HG02623 (cell line): ENCODE data around the gene MN1.

Experiments used
- ATAC-seq: cut with Tn5 transposase; IDR thresholded peaks from one replicate; pipeline ENCODE4 v1.9.1; 2021; ENCODE audit warnings: moderate library complexity; ENCODE audit not compliant: unreplicated experiment

Gene MN1

GRCh38 chr22:27786291-27786932 is 15.1 kb downstream of the MN1 start:
- no peak for ATAC-seq

- ATAC-seq, result no peak
Measured at GRCh38 chr22:27785831-27786230, 15.7 kb downstream of the MN1 start.

GRCh38 chr22:27784120-27784475 is 17.5 kb downstream of the MN1 start:
- ATAC-seq, result no peak

DNA sequence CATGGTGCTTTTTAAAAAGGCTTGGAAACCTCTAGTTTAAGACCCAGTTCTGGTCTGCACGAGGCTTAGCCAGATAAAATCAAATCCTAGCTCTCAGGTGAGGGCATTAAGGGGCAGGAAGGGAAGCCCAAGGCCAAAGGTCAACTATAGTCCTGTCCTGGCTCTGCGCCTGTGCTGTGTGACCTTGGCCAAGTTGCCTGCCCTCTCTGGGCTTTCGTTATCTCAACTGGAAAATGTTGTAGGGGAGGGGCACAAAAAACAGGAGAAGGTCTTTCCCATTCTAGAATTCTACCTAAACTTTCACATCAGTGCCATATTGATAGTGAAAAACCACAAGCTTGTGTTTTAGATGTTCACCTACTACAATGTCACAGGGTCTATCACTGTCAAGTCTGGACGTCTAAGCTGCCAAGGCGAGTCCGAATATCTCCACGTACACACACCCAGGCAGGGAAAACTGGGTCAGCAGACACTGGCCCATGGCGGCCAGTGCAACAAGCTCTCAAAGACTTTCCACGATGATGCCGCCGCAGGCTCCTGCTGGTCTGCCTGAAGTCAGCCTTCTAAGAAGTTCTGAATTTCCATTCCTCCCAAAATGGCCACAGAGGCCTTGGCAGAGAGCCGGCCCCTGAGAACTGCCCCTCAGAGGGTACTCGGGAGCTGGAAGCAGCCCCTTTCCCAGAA is 18.0 kb downstream of the MN1 start:
- no peak for ATAC-seq

DNA sequence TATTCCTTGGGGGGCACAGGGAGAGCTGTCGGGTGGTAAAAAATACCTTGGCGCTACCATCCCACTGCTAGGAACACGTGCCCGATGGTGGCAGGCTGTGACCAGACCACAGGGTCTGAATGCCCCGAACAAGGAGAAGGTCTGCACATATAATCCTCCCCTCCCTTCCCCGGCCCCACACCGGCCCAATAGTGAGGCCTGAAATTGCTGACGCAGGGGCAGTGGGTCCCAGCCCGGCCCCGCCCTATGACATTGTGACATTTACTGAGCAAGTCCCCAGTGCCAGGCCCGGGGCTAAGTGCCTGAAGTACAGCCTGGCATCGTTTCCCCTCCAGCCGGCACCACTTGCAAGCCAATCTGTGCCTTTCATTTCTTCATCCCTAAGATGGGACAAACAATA is 19.5 kb downstream of the MN1 start:
- no peak for ATAC-seq

- ATAC-seq, result no peak
Measured at GRCh38 chr22:27780161-27780575, 21.4 kb downstream of the MN1 start.

DNA sequence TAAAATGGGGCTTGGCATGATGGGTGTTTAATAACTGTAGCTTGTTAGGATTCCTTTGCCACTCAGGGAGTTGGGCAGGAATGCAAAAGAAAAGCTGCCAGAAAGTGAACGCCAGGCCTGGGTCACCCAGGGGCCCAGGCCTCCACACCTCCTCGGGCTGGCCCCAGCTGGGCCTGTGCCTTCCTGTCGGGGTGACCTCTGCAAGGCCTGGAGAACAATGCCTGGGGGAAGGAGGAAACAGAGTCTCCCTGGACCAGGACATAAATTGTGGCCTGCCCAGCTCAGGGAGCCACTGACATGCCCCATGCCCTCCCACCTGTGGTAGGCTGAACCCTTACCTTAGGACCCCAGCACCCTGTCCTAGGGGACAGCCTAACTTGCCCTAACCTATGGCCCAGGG is 21.9 kb downstream of the MN1 start:
- ATAC-seq, result no peak

GRCh38 chr22:27778294-27779090 is 23.1 kb downstream of the MN1 start:
- ATAC-seq, result no peak

- ATAC-seq, result no peak
Measured at GRCh38 chr22:27777128-27777527, 24.4 kb downstream of the MN1 start.

DNA sequence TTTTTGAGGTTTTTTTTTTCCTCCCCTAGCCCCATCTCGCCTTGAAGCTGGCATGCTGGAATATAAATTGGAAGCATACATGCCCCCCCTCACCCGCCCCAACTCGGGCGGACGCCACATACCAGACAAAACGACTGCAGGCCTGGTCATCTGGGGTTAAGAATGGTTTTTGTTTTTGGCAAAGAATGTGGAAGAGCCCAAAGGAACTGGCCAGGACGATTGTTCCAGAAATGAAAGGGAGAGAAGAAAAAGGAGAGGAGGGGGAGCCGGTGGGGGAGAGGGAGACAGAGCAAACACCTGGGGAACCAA is 25.0 kb downstream of the MN1 start:
- ATAC-seq, result no peak

GRCh38 chr22:27775758-27776649 is 25.6 kb downstream of the MN1 start:
- no peak for ATAC-seq

DNA sequence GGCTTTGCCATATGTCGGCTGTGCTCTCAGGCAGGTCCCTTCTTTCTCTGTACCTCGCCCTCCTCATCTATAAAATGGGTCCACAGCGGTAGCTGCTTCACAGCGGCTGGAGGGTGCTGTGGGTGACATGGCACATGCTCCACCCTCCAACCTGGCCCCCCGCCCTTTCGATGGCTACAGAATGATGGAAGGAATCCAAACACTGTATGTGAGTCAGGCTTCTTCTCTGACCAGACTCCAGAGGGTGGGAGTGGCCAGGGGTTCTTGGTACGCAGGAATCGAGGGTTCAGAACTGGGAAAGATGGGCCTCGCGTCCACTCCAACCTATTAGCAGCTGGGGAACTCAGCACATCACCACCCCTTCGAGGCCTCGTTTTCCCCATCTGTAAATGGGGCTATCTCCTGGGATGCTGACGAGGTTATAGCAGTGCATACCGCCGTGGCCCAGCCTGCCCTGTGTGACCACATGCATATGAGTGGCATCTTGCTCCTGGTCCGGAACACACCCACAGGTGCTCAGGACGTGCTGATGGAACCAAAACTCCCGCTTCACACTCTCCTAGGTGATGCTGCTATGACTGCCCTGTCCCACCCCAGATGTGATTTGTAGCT is 26.4 kb downstream of the MN1 start:
- ATAC-seq, result no peak

DNA sequence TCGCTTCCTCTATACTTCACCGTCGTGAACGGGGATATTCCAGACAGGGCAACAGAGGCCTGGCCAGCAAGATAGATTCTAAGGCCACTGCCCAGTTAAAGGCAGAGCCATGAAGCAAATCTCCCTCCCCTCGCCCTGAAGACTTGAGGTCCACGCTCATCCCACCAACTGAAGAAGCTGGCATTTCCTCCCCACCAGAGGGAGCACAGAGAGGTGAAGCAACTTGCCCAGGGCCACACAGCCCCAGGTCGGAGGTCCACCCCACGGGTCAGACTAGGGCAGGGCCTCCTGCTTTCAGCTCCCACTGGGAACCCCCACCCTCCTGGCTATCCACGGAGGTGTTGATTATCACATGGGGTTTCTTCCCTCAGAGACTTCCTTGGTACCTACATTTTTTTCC is 27.4 kb downstream of the MN1 start:
- ATAC-seq, result no peak

- no peak for ATAC-seq
Measured at GRCh38 chr22:27772984-27773498, 28.5 kb downstream of the MN1 start.

GRCh38 chr22:27772081-27772983 is 29.2 kb downstream of the MN1 start:
- no peak for ATAC-seq

DNA sequence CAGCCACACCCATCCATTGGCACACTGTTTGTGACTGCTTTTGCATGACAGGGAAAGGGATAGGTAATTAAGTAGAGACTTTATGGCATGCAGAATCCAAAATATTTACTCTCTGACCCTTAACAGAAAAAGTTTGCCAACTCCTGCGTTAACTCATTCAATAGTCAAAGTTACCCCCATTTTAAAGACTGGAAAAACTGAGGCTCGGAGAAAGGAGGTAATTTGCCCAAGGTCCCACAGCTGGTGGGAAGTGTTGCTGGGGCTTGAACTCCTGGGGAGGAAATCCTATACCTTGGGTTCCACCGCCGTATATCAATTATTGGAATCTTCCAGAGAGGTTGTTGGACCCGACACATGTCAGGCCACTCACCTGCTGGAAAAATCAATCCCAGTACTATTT is 29.9 kb downstream of the MN1 start:
- no peak for ATAC-seq

DNA sequence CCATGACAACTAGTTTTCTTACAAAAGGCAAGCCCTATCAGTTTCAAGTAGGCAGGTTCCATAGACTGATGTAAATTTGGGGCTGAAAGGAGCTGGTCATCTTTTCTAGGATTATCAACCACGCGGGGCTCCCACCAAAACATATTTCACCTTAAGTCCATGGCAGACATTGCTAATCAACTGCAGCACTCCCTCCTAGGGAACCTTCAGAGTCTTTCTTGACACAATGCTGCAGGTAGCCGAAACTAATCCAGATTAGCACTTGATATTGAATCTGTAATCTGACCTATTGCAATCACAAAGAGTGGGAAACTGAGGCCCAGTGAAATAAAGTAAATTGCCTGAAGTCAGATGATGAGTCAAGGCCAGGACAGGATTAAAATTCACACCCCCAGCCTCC is 32.5 kb downstream of the MN1 start:
- ATAC-seq, result no peak

GRCh38 chr22:27768027-27768653 is 33.4 kb downstream of the MN1 start:
- no peak for ATAC-seq

DNA sequence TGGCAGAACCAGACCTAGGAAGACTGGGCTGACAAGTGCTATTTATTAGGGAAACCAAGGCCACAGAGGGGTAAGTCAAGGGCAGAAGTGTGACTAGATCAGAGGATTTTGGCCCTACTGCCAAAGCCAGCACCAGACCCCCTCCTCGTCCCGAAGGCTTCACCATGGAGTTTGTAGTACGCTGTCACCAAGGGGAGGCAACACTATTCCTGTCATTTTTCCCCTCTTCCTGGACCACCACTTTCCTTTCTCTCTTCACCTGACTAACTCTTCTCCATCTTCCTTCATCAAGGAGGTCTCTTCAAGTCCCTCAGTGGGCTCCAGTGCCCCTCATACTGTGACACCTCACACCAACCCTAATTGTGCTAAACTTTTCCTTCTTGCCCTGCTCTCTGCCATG is 34.9 kb downstream of the MN1 start:
- no peak for ATAC-seq
